Hepatocyte (in vitro differentiated cells): ENCODE results near the gene USP2.

Source experiments
- CTCF ChIP-seq: fragments of 200-600 bp; sonication (generic); IDR thresholded peaks from 2 replicates; pipeline ENCODE4 v1.5.1; 2016; ENCODE audit warnings: antibody characterized with exemption, mild to moderate bottlenecking; ENCODE audit not compliant: poor library complexity
- EZH2 ChIP-seq: fragments of 200-600 bp; sonication (generic); IDR thresholded peaks from 2 replicates; pipeline ENCODE4 v1.6.1; 2016; ENCODE audit warnings: antibody characterized with exemption, mild to moderate bottlenecking, borderline replicate concordance
- EZH2phosphoT487 ChIP-seq: fragments of 200-600 bp; sonication (generic); IDR thresholded peaks from one replicate; pipeline ENCODE4 v1.6.1; 2018; ENCODE audit warnings: antibody characterized with exemption, mild to moderate bottlenecking, low read depth, moderate library complexity; ENCODE audit not compliant: unreplicated experiment, severe bottlenecking

- no peak for TF ChIP-seq CTCF
- no peak for TF ChIP-seq EZH2
- no peak for TF ChIP-seq EZH2phosphoT487
These were observed 39.9 kb upstream of the USP2 start for GRCh38 chr11:119421351-119421750.
